Measurements from ENCODE around the gene PDE8A.
"Not testable (repeated sequence)": the region's sequence is repeated elsewhere in the genome, so short reads cannot be mapped to it uniquely, and the experiment has no call there.

The PDE8A gene

DNA sequence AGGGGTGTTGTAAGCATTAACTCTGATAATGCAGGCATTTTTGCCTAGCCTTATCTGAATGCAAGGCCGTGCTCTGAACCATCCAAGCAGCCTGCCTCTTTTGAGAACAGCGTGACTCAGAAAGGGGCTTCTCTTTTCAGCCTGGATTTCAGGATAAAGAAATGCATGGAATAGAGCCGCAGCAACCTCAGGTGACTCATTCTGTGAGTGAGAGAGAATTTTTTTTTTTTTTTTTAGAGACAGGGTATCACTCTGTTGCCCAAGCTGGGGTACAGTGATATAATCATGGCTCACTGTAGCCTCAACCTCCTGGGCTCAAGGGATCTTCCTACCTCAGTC lies 20.6 kb upstream of the PDE8A start:
- FAIRE-seq = no peak

DNA sequence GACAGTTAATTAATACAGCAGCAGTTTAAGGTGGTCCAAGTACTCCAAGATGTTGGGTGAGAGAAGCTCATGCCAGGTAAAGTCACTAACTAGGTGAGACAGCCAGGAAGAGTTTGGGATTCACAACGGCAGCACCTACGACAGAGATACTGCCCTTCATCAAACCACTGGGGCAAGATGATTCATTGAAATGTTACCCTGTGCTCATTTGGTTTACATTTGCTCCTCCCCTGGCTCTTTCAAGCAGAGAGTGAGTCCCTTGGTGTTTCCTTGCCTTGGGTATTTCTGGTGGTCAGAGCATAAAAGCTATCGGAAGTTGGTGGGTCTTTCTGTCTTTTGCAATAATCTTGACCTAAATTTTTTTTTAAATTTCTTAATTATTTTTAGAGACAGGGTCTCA lies 19.9 kb upstream of the PDE8A start:
- FAIRE-seq = no peak

DNA sequence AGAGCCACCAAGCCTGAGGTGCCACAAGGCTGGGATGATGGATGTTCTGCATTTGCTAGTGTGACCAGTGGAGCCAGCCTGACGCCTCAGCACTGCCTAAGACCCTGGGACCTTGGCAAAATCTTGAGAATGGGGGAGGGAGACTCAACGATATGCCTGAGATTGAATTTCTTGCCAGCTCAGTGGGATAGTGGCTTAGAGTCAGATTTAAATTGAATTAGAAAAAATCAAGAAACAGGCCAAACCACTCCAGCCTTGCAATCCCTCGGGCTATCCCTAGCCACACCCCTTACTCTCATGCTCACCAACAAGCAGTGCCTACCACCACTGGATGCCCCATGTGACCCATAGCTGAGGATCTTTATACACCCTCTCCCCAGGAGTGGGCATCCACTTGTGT lies 18.7 kb upstream of the PDE8A start:
- FAIRE-seq = no peak

DNA sequence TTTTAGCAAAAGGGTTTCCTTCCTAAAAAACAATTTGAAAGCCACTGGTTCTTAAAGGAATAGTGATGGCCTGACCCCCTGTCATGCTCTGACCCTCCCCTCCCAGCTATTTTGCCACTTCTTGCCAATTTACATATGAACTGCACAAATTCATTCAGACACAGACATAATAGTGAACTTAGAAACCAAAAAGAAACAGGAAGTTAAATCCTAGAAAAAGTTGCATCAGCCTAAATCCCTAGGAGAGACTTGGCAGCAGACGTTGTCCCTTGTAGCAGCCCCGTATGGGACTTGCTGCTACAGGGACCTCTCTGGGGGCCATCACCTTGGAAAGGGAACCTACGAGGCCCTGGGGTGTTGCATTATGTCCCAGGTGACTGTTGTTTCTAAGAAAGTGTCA lies 14.3 kb upstream of the PDE8A start:
- no peak for FAIRE-seq

DNA sequence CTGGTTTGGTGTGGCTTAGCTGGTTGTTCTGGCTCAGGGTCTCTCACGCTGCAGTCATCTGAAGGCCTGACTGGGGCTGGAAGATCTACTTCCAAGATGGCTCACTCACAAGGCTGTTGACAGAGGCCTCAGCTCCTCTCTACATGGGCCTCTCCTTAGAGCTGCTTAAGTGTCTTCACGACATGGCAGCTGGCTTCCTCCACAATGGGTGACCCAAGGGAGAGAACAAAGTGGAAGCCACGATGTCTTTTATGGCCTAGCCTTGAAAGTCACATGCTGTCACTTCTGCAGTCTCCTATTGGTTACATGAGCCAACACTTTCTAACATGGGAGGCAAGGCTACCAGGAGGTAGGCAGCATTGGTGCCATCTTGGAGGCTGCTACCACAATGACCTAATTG lies 13.4 kb upstream of the PDE8A start:
- no peak for FAIRE-seq

DNA sequence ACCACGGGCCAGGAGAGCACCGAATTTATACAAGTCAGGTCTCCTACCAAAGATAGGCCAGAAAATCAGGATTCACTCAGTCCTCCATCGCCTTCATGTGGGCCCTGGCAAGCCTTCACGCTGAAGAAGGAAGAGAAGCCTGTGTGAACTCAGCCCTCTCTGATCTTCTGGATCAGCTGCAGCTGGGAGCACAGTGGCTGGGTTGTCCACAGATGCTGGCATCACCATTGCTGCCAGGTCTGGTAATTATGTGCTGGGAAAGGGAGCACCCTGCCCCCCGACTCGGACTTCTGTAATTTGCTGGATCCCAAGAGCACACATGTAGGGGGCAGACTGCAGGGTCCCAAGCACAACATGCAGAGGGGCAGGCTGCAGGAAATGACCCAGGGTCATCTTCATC lies 12.4 kb upstream of the PDE8A start:
- no peak for FAIRE-seq

DNA sequence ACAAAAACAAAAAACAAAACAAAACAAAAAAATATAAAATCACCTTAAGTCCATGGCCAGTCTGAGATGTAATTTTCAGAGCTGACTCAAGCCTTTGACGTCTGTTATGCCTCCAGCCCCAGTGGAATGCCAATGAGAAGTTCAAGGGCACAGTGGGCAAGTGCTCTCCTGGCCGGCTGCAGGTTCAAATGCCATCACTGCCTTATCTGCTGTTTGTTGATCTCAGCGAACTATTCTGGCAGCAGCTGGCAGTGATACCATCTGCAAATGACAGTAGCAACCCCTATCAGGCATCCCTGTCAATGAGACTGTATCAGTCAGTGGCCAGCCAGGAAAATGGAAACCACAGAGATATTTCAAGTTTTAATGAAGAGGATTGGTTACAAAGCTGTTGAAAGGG lies 10.8 kb upstream of the PDE8A start:
- no peak for FAIRE-seq

DNA sequence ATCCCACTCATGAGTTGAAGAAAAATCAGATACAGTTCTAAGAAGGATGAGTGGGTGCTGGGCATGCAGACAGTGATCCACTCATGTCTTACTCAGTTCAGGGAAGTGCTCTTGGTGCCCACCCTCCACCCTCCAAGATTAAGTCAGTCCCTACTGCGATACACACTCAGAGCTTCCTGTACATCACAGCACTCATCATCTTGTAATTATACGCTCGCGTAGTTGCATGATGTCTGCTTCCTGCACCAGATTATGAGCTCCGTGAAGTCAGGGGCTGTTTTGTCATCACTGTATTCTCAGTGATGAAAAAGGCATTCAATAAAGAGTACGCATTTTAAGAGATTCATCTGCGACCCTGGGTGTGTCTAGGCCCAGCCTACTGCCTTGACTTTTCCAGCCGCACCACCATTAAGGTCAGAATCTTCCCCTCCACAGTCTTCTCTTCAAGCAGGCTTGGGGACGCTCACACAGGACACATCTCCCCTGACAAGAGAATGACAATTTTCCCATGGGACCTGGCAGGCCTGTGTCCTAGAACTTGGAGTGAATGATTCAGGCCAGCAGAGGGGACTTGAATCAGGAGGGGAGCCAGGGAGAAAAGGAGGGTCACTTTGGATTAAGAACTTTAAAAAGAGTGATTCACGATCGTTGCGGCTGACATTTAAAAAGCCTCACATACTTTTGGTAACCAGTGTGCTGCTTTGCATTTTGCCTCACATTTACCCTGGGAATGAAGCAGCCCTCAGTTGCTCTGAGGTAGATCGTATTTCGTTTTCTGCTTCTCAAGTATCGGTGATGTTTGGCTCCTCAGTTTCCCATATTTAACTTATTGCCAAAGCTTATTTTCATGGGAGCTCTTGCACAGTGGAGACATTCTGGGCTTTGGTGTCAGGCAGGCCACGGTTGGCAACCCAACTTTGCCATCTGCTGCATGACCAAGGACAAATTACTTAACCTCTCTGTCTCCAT lies 7.9 kb upstream of the PDE8A start:
- no peak for FAIRE-seq

DNA sequence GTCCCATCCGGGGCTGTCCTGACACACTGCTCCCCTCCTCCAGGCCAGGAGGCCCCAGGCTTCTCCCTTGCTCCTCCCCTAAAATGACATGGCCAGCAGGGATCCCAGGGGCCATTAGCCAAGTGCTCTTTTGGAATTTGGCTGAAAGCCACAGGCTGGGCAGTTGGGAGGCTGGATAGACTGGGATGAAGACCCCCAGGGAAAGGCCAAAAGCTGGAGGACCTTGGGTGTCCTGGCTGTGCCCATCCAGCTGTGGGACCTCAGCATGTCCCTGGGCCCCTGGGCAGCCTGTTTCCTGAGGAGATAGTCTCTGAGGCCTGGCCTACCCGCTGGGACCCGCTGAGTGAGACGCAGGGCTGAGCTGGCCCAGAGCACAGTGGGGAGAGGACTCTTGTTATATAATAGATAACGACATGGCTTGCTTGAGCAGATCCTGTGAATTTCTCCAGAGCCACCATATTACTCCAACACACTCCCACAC lies 5.7 kb upstream of the PDE8A start:
- no peak for FAIRE-seq

DNA sequence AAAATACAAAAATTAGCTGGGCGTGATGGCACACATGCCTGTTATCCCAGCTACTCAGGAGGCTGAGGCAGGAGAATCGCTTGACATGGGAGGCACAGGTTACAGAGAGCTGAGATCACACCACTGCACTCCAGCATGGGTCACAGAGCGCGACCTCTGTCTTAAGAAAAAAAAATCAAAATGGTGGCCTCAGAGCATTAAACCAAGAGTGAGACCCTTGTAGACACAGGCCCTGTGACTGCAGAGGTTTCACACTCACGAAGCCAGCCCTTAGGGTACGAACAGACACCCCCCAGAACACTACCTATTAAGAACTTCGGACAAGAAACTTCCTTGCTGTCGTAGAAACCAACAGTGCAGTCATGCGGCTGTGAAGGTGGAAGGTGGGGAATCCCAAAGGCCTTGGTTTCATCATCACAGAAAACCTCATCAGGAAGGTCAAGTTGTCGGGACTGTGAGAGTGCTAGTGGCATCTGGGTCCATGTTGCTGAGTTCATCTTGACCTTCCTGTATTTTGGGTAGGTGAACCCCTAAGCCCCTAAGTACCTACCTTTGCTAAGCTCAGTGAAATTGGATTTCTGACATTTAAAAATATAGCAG lies 4.8 kb upstream of the PDE8A start:
- FAIRE-seq = no peak

DNA sequence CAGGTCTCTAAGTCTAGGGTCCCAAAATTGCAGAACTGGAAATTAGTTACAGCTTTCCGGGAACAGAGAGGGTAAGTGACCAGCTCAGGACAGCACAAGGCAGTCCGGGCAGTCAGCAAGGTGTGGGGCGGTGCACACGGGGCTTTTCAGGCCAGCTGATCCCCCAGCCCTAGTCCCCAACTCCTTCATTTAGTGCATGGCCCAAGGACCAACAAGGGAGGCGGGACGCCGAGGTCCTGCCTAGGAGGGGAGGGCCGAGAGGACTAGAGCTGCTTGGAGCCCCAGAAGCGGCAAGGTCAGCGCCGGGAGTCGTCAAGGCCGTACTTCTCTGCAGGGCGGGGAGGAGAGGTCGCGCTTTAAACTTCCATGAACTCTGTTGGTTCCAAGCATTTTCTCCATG lies 2.0 kb upstream of the PDE8A start:
- FAIRE-seq = no peak

DNA sequence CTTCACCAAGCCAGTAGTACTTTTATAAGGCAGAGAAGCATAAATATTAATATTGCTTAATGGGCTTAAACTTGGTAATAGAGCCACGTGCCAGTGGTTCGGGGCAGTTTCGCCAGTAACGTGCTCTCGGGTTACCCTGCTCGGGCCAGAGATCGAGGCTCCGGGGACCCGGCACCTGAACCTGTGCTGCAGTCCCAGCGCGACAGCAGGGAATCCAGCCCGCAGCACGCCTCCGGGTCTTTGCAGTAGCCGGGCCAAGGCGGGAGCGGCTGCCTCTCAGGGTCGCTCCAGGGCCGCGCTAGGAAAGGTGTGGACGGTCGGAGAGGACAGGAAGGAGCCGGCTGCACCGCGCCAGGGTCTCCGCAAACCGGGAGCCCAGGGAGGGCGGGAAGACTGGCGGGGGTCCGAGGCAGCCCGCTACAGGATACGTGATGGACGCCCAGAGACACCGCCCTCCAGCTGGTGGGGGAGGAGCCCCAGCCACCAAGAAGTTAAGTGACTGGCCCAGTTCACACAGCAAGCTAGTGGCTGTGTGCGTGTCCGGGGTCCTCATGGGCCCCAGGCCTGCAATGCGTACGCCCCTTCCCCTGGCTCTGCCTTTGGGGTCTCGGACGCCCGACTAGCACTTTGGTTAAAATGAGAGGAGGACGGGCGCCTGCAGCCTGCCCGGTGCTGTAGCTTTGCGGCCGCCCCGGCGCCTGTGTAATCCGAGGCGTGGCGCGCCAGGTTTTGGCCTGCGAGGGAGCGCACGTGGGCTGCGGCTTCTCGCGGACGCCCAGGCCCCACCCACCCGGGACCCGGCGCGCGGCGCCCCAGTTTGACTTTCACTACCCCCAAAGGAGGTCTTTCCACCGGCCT lies 1.2 kb upstream of the PDE8A start:
- FAIRE-seq = no peak

DNA sequence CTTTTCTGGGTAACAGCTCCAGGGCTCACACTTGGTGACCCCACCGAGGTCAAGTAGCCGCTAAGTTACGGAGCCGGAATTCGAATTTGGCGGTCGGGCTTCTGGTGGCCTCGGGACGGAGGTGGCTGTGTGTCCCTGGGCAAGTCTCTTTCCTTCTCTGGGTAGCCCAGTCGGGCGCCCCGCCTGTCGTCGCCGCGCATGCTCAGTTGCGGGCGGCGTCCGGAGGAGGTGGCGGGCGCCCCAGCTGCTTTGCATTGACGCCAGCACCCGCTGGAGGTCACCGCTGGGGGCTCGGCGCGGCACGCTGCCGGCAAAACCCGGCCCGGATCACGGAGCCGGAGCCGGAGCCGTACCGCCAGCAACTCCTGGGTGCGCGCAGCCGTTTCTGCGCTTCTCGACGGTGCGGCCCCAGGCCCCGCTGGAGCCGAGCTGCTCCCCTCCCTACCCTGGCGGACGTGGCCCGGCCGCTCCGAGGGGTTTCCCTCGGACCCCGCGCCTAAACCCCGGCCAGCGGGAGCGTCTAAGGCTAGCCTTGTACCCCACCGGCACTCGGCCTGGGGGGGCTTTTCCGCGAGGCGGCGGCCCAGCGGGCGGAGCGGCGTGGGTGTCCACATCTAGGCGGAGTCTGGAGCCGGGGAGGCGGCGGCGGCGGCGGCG lies 474 bp upstream of the PDE8A start:
- FAIRE-seq = no peak

DNA sequence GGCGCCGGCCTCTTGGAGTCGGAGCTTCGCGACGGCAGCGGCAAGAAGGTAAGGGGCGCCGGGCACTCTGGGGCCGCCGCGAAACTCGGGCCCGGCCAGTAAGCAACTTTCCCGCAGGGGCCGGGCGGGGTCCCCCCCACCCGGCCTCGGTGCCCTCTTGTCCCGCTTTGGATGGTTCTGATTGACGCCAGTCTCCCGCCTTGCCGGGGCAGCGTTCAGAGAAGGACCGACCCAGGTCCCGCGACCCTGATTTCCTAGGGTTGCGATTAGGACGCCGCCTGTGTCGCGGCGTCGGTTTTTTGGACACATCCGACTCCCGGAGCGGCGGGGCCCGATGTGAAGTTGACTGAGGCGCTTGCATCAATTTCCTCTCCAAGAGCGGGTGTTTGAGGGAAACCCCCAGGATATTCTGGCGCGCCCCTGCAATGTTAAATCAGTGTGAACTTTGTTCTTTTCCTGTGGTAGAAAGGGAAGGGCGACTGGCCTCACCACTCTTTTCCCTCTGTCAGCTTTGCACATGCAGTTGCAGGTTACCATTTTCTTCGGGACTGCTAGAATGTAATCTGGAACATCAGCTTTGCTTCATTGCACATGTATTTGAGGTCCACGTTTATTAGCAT lies 755 bp downstream of the PDE8A start:
- FAIRE-seq = no peak

DNA sequence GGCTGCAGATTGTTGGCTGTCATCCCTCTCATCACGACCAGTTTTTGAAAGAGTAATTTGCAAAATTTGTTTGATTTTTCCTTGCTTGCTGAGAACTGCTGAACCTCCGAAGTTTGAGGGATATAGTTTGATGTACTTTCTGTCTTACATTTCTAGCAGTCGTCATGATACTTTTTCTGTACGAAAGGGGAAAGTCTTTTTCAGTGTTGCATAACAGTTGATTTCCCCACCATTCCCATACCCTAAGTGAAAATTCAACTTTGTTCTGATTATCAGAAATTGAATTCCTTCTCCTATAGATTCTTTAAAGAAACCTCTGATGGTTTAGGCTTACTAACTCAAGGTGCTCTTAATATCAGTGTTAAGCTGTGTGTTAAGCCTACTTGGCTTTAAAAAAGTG lies 1.6 kb downstream of the PDE8A start:
- FAIRE-seq = no peak

DNA sequence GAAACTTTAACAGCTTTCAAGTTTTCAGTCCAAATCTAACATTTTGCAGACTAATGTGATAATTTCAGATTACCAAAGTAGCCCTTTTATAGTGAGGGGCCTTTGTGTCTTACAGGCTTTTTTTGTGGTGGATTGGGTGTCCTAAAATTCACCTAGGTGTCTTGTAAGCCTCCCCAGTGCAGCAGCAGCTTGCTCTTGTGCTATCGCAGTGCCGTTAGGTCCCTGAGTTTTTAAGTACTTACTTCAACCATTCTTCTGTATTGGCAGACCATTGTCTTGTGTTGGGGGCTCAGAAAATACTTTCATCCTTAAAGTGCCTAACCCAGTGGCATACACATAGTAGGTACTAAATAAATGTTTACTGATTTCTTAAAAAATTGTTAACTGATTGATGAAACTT lies 2.1 kb downstream of the PDE8A start:
- FAIRE-seq = no peak

DNA sequence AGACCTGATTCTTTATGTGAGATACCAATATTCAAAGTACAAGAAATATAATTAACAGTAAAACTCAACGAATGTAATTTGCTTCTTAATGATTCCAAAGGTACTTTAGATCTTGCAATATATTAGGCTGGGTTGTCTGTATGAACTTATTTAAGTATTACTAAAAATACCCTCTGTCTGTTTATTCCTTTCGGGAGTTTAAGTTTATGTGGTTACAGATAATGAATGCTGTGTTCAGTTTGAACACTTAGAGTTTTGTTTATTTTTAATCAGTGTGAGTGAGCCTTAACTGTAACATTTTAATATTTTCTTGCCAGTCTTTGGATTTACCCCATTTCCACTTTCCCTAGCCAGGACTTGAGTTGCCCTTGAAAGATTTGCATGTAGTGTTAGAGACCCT lies 3.5 kb downstream of the PDE8A start:
- FAIRE-seq = no peak

DNA sequence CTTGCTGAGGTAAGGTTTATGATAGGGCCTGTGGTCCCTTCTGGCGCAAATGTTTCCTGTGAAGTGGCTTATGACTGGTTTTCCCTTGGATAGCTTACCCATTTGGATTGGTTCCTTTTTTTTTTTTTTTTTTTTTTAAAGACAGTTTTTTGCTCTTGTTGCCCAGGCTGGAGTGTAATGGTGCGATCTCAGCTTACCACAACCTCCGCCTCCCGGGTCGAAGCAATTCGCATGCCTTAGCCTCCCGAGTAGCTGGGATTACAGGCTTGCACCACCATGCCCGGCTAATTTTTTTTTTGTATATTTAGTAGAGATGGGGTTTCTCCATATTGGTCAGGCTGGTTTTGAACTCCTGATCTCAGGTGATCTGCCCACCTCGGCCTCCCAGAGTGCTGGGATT lies 5.7 kb downstream of the PDE8A start:
- FAIRE-seq = not testable (repeated sequence)

DNA sequence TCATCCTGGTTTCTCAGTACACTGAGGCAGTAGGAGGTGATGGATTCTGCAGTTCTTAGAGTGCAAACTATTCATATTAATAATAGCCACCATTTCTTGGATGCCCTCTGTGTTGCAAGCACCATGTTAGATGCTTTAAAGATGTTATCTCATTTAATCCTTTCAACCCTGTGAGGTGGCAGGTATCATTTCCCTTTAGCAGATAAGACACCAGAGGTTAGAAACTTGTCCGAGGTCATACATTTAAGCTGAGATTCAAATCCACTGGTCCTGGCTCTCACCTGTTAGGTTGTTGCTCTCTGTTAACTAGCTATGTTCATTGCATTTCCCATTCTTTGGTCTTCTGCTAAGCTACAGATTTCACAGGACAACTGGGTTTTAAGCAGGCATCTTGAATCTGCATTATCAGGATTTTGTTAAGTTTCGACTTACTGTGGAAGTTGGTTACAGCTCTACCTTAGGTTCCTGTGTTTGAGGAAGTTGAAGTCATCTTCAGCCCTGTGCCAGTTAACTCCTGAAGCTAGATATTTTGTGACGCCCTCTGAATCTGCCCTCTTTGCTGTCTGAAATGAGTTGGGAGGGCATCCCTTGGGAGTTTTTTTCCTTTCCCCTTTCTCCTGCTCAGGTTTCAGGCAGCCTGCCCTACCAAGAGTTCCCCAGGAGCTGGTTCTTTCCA lies 6.4 kb downstream of the PDE8A start:
- no peak for FAIRE-seq

DNA sequence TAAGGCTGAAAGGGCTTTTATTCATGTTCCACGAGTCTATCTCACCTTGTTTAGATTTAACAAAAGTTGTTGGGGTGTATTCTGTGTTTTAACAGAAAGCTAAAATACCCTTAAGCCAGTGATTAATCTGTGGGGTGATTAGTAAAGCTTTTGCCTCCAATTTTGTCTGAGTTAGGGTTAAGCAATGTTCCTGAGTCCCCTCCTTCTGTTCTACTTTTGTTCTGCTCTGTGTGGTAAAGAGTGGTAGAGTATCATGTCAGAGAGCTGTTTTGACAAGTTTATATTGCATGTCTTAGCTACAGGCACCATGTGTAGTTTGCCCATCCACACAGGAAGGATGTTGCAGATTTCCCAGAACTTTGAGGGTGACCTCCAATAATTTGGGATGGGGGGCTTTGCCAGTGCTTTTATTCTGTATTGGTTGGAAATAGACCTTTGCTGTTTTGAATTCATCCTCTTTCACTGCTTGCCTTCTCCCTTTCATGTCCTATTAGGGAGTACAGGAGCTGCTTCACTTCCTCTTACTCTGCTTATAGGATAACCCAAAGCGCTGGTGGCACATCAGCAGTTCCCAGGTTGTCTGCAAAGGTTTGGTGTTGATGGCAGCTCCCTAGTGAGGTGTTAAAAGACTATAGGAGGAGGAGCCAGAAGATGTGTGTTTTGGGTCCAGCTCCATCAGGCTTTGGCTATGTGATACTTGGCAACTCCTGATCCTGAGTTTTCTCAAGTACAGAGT lies 7.4 kb downstream of the PDE8A start:
- FAIRE-seq = no peak

DNA sequence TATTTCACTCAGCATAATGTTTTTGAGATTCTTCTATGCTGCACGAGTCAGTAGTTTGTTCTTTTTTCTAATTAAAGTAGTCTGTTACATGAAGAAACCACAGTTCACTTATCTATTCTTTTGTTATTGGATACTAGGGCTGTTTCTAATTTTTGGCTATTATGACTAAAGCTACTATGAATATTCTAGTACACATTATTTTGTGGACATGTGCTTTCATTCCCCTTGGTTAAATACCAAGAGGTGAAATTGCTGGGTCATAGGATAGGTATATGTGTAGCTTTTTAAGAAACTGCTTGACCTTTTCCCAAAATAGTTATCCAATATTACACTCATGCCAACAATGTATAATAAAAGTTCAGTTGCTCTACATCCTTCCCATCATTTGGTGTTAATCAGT lies 8.9 kb downstream of the PDE8A start:
- FAIRE-seq = no peak

Measured in endometrium (tissue), 2 donors.